Calu3 (cell line): ENCODE data around the gene PLIN4. TPM values are rescaled to one million over a fixed set of nuclear protein-coding genes. Genes with fewer than 3 reads are reported as not detected.
"Not testable (repeated sequence)": the region's sequence is repeated elsewhere in the genome, so short reads cannot be mapped to it uniquely, and the experiment has no call there.

Source experiments
- BruUV-seq: library from RNA; stranded (reverse); fragments of 400-500 nt; replicated peaks from 2 replicates; lab custom pipeline; 2021; lab: Mats Ljungman, UMichigan
- CTCF ChIA-PET: fragments of 300-600 bp; sonication (Branson Sonifier 250); formaldehyde crosslinking; loops from one replicate; lab custom pipeline; 2022; ENCODE audit warnings: antibody characterized with exemption; lab: Charles Lee
- DNase-seq: peaks from one replicate; pipeline ENCODE4 v3.0.0; 2022
- H3K27ac Mint-ChIP-seq: one replicate; pipeline ENCODE4 v1.8.0; 2022; ENCODE audit warnings: mixed read lengths; ENCODE audit not compliant: unreplicated experiment
- H3K27me3 Mint-ChIP-seq: one replicate; pipeline ENCODE4 v1.8.0; 2022; ENCODE audit warnings: mixed read lengths; ENCODE audit not compliant: unreplicated experiment
- H3K36me3 Mint-ChIP-seq: one replicate; pipeline ENCODE4 v1.8.0; 2022; ENCODE audit warnings: mild to moderate bottlenecking, moderate library complexity, mixed read lengths; ENCODE audit not compliant: insufficient read depth, unreplicated experiment
- H3K4me1 Mint-ChIP-seq: one replicate; pipeline ENCODE4 v1.8.0; 2022; ENCODE audit warnings: mild to moderate bottlenecking, low read depth, mixed read lengths; ENCODE audit not compliant: unreplicated experiment
- H3K4me3 Mint-ChIP-seq: one replicate; pipeline ENCODE4 v1.8.0; 2022; ENCODE audit warnings: mild to moderate bottlenecking, low read depth, moderate library complexity, mixed read lengths; ENCODE audit not compliant: unreplicated experiment
- H3K9me3 Mint-ChIP-seq: one replicate; pipeline ENCODE4 v1.8.0; 2022; ENCODE audit warnings: low read depth, mixed read lengths; ENCODE audit not compliant: unreplicated experiment
- intact Hi-C: fragments of 100-400 bp; cut with micrococcal nuclease; formaldehyde crosslinking; loops from one replicate; pipeline ENCODE4 v1.10.0; 2022; ENCODE audit not compliant: unreplicated experiment
- total RNA-seq: library from RNA; stranded (reverse); gene quantifications from 2 replicates; pipeline ENCODE4 v1.2.3, GENCODE V29; 2022
- TF ChIP-seq, protein P1 (sequence below): fragments of 200-600 bp; IDR thresholded peaks from one replicate; pipeline ENCODE4 v1.8.0; 2022; ENCODE audit warnings: antibody characterized with exemption; ENCODE audit not compliant: unreplicated experiment

Gene PLIN4
- total RNA-seq, 1 experiment from 2014 or later = 1.1 TPM

DNA sequence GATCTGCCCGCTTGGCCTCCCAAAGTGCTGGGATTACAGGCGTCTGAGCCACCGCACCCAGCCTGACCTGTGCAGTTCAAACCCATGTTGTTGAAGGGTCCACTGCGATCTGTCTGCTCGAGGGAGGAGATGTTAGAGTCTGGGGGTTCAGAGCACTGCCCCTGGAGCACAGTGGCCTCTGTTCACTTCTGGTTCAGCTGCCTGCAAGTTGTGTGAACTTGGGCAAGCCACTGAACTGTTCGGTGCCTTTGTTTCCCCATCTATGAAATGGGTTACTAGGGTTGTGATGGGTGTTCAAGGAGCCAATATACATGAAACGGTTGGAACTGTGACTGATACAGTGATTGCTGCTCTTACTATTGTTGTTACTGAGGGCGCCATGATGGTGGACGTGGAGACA, 15.0 kb upstream of the PLIN4 start:
- no TSS peak for BruUV-seq
- TF ChIP-seq, protein P1, sequence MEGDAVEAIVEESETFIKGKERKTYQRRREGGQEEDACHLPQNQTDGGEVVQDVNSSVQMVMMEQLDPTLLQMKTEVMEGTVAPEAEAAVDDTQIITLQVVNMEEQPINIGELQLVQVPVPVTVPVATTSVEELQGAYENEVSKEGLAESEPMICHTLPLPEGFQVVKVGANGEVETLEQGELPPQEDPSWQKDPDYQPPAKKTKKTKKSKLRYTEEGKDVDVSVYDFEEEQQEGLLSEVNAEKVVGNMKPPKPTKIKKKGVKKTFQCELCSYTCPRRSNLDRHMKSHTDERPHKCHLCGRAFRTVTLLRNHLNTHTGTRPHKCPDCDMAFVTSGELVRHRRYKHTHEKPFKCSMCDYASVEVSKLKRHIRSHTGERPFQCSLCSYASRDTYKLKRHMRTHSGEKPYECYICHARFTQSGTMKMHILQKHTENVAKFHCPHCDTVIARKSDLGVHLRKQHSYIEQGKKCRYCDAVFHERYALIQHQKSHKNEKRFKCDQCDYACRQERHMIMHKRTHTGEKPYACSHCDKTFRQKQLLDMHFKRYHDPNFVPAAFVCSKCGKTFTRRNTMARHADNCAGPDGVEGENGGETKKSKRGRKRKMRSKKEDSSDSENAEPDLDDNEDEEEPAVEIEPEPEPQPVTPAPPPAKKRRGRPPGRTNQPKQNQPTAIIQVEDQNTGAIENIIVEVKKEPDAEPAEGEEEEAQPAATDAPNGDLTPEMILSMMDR = no peak
- intact Hi-C loops = no loop called here
- DNase-seq = no peak
- Mint-ChIP-seq H3K27me3 (peaks cover 14% of the 10 kb centered on the region), H3K9me3 (no peaks in the 10 kb centered on the region), H3K27ac (no peak overlapping the region), H3K4me3 (no peak overlapping the region), H3K4me1 (peaks cover 8% of the 10 kb centered on the region), H3K36me3 (peaks cover 6% of the 10 kb centered on the region)
- CTCF ChIA-PET = no interaction called here

DNA sequence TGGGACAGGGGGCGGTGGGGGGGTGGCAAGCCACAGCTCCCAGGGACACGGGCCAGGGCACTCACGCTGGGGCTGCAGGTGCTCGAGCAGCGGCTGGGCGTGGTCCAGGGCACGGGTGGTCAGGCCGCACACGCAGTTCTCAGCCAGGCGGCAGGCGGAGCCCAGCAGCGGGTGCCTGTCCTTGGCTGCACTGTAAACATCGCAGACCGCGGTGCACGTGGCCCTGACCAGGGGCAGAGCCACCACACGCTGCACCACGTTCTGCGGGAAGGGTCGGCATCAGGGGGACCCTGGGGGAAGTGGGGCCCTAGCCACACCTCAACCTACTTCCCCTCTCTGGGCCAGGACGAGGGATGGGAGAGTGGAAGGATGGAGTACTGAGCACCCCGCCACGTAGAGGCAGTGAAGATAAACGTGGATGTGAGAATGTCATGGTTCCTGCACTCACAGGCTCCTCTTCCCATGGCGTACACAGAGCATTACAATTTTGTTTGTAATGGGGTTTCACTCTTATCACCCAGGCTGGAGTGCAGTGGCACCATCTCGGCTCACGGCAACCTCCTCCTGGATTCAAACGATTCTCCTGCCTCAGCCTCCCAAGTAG, 13.4 kb upstream of the PLIN4 start:
- Mint-ChIP-seq H3K36me3 (peaks cover 6% of the 10 kb centered on the region), H3K4me1 (peaks cover 8% of the 10 kb centered on the region), H3K4me3 (no peak overlapping the region), H3K27me3 (peaks cover 14% of the 10 kb centered on the region), H3K27ac (no peak overlapping the region), H3K9me3 (no peaks in the 10 kb centered on the region)
- BruUV-seq = no TSS peak
- intact Hi-C loops = no loop called here
- TF ChIP-seq, protein P1 = no peak
- no peak for DNase-seq
- CTCF ChIA-PET = no interaction called here

GRCh38 chr19:4529924-4530522, 11.7 kb upstream of the PLIN4 start:
- no peaks in the 10 kb centered on the region for H3K9me3 Mint-ChIP-seq
- DNase-seq = no peak
- no peak overlapping the region for H3K4me3 Mint-ChIP-seq
- BruUV-seq = no TSS peak
- H3K27me3 Mint-ChIP-seq = peaks cover 14% of the 10 kb centered on the region
- intact Hi-C loops = no loop called here
- no peaks in the 10 kb centered on the region for H3K36me3 Mint-ChIP-seq
- TF ChIP-seq, protein P1 = no peak
- no peaks in the 10 kb centered on the region for H3K4me1 Mint-ChIP-seq
- CTCF ChIA-PET = no interaction called here
- H3K27ac Mint-ChIP-seq = no peak overlapping the region

DNA sequence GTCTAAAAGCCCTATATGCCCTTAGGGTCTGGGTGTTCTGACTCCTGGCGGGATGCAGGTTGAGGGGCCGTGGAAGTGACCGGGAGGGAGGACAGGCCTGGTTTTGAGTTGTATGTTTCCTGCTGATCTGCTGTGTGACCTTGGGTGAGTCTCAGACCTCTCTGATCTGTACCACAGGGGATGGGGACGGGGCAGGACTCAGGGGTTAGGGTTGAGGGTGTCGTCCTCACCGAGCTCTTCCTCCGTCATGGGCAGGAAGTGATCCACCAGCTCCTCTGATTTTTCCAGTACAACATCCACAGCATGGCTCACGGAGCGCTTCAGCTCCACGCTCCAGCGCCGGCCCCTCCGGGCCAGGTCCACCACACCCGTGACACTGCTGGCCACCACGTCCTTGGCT, 10.6 kb upstream of the PLIN4 start:
- Mint-ChIP-seq H3K36me3 (no peaks in the 10 kb centered on the region), H3K4me3 (no peak overlapping the region), H3K27ac (no peak overlapping the region), H3K9me3 (no peaks in the 10 kb centered on the region), H3K4me1 (no peaks in the 10 kb centered on the region), H3K27me3 (peaks cover 14% of the 10 kb centered on the region)
- intact Hi-C loops = no loop called here
- no peak for DNase-seq
- CTCF ChIA-PET = no interaction called here
- no TSS peak for BruUV-seq
- TF ChIP-seq, protein P1 = no peak

GRCh38 chr19:4527377-4527776, 9.1 kb upstream of the PLIN4 start:
- peaks cover 14% of the 10 kb centered on the region for H3K27me3 Mint-ChIP-seq
- H3K27ac Mint-ChIP-seq, DNase-seq, H3K4me1 Mint-ChIP-seq, H3K9me3 Mint-ChIP-seq, H3K4me3 Mint-ChIP-seq, BruUV-seq, CTCF ChIA-PET, intact Hi-C loops, H3K36me3 Mint-ChIP-seq: not testable (repeated sequence)
